MM.1S (cell line): ENCODE measurements around the gene USP32.
"Not testable (repeated sequence)": the region's sequence is repeated elsewhere in the genome, so short reads cannot be mapped to it uniquely, and the experiment has no call there.

Source experiments
- DNase-seq: peaks from one replicate; pipeline ENCODE4 v3.0.0-alpha.2; 2015
- H2AFZ ChIP-seq: fragments of 300-600 bp; sonication (generic); 2 replicates; pipeline ENCODE4 v1.6.0; 2016; ENCODE audit warnings: antibody characterized with exemption, low read length
- H3F3A ChIP-seq: fragments of 300-600 bp; sonication (generic); 2 replicates; pipeline ENCODE4 v1.6.1; 2016; ENCODE audit warnings: mild to moderate bottlenecking, antibody characterized with exemption, low read length, moderate library complexity, mixed read lengths; ENCODE audit not compliant: insufficient read depth
- H3K27ac ChIP-seq: fragments of 300-600 bp; sonication (generic); 2 replicates; pipeline ENCODE4 v1.5.1; 2016; ENCODE audit warnings: mild to moderate bottlenecking, low read length
- H3K27me3 ChIP-seq: fragments of 300-600 bp; sonication (generic); replicated peaks from 2 replicates; pipeline ENCODE4 v1.6.0; 2016; ENCODE audit warnings: low read length; ENCODE audit not compliant: insufficient read depth
- H3K36me3 ChIP-seq: fragments of 300-600 bp; sonication (generic); replicated peaks from 2 replicates; pipeline ENCODE4 v1.6.1; 2016; ENCODE audit warnings: mild to moderate bottlenecking, low read length, mixed read lengths; ENCODE audit not compliant: insufficient read depth
- H3K4me1 ChIP-seq: fragments of 300-600 bp; sonication (generic); 2 replicates; pipeline ENCODE4 v1.6.1; 2016; ENCODE audit warnings: low read length, mixed read lengths
- H3K4me2 ChIP-seq: fragments of 300-600 bp; sonication (generic); 2 replicates; pipeline ENCODE4 v1.6.0; 2016; ENCODE audit warnings: low read depth, low read length
- H3K4me3 ChIP-seq: fragments of 300-600 bp; sonication (generic); 2 replicates; pipeline ENCODE4 v1.5.1; 2016; ENCODE audit warnings: low read length, mixed read lengths
- H3K79me2 ChIP-seq: fragments of 300-600 bp; sonication (generic); 2 replicates; pipeline ENCODE4 v1.6.1; 2016; ENCODE audit warnings: mixed run types, low read length, mixed read lengths
- H3K9ac ChIP-seq: fragments of 300-600 bp; sonication (generic); 2 replicates; pipeline ENCODE4 v1.6.1; 2016; ENCODE audit warnings: low read length, mixed read lengths
- H3K9me2 ChIP-seq: fragments of 300-600 bp; sonication (generic); replicated peaks from 2 replicates; pipeline ENCODE4 v1.6.1; 2016; ENCODE audit warnings: mild to moderate bottlenecking, low read length, mixed read lengths; ENCODE audit not compliant: insufficient read depth
- H3K9me3 ChIP-seq: fragments of 300-600 bp; sonication (generic); replicated peaks from 2 replicates; pipeline ENCODE4 v1.6.1; 2016; ENCODE audit warnings: mild to moderate bottlenecking, low read length, mixed read lengths; ENCODE audit not compliant: insufficient read depth
- H4K20me1 ChIP-seq: fragments of 300-600 bp; sonication (generic); 2 replicates; pipeline ENCODE4 v1.6.1; 2016; ENCODE audit warnings: mild to moderate bottlenecking, low read length, moderate library complexity, mixed read lengths; ENCODE audit not compliant: insufficient read depth
- CTCF ChIP-seq: fragments of 300-600 bp; sonication (generic); IDR thresholded peaks from 2 replicates; pipeline ENCODE4 v1.5.1; 2016; ENCODE audit warnings: antibody characterized with exemption, low read length, mixed read lengths
- EZH2 ChIP-seq: fragments of 300-600 bp; sonication (generic); optimal IDR thresholded peaks from 2 replicates; pipeline ENCODE3; 2017; ENCODE audit warnings: low read depth, mild to moderate bottlenecking, antibody characterized with exemption, low read length, mixed read lengths
- EZH2phosphoT487 ChIP-seq: fragments of 300-600 bp; sonication (generic); IDR thresholded peaks from 2 replicates; pipeline ENCODE4 v1.6.1; 2018; ENCODE audit warnings: antibody characterized with exemption, low read length

The USP32 gene

GRCh38 chr17:60224064-60224463 lies 167.9 kb downstream of the USP32 start:
- no peak for DNase-seq
- no peaks in the 10 kb centered on the region for H3K27me3 ChIP-seq
- TF ChIP-seq CTCF = no peak
- no peak for TF ChIP-seq EZH2phosphoT487
- TF ChIP-seq EZH2 = no peak
- H4K20me1 ChIP-seq = no peaks in the 10 kb centered on the region
- no peak overlapping the region for H3K4me2 ChIP-seq
- H3K9me2 ChIP-seq = no peaks in the 10 kb centered on the region
- no peaks in the 10 kb centered on the region for H3K79me2 ChIP-seq
- no peaks in the 10 kb centered on the region for H3K4me1 ChIP-seq
- no peak overlapping the region for H3K9ac ChIP-seq
- H3K27ac ChIP-seq = no peak overlapping the region
- no peaks in the 10 kb centered on the region for H3K9me3 ChIP-seq
- no peaks in the 10 kb centered on the region for H3F3A ChIP-seq
- no peaks in the 10 kb centered on the region for H3K36me3 ChIP-seq
- no peak overlapping the region for H3K4me3 ChIP-seq
- no peak overlapping the region for H2AFZ ChIP-seq

- Histone ChIP-seq H2AFZ (no peak overlapping the region), H3K27me3 (no peaks in the 10 kb centered on the region), H3K9ac (no peak overlapping the region), H3K36me3 (no peaks in the 10 kb centered on the region), H3K4me1 (no peaks in the 10 kb centered on the region), H3F3A (no peaks in the 10 kb centered on the region), H4K20me1 (no peaks in the 10 kb centered on the region), H3K4me2 (no peak overlapping the region), H3K9me3 (no peaks in the 10 kb centered on the region), H3K27ac (no peak overlapping the region), H3K4me3 (no peak overlapping the region), H3K79me2 (no peaks in the 10 kb centered on the region), H3K9me2 (no peaks in the 10 kb centered on the region)
- DNase-seq = no peak
- TF ChIP-seq EZH2 (no peak), CTCF (no peak), EZH2phosphoT487 (no peak)
Measured at GRCh38 chr17:60223456-60223855, 168.5 kb downstream of the USP32 start.

GRCh38 chr17:60218774-60219173 lies 173.2 kb downstream of the USP32 start:
- not testable (repeated sequence) for H3K9me3 ChIP-seq, H3K4me2 ChIP-seq, H3K4me3 ChIP-seq, DNase-seq, H3K4me1 ChIP-seq, H3K9ac ChIP-seq, H3K27ac ChIP-seq, H2AFZ ChIP-seq, H3K9me2 ChIP-seq, H3K36me3 ChIP-seq, H4K20me1 ChIP-seq, H3K27me3 ChIP-seq, H3K79me2 ChIP-seq, H3F3A ChIP-seq

- not testable (repeated sequence) for H3K36me3 ChIP-seq, H3K4me2 ChIP-seq, H2AFZ ChIP-seq, H3K9me2 ChIP-seq, H3K9ac ChIP-seq, H4K20me1 ChIP-seq, H3K4me1 ChIP-seq, H3K4me3 ChIP-seq, H3K27ac ChIP-seq, H3K79me2 ChIP-seq, H3K9me3 ChIP-seq, H3K27me3 ChIP-seq, H3F3A ChIP-seq, DNase-seq
Measured at GRCh38 chr17:60215895-60216294, 176.0 kb downstream of the USP32 start.

- H3K79me2 ChIP-seq, H3F3A ChIP-seq, H3K27me3 ChIP-seq, H3K36me3 ChIP-seq, H3K4me1 ChIP-seq, H3K4me3 ChIP-seq, DNase-seq, H3K4me2 ChIP-seq, H4K20me1 ChIP-seq, H3K9me3 ChIP-seq, H3K9me2 ChIP-seq, H3K27ac ChIP-seq, H3K9ac ChIP-seq, H2AFZ ChIP-seq: not testable (repeated sequence)
Measured at GRCh38 chr17:60211282-60211681, 180.7 kb downstream of the USP32 start.

- H3K9me3 ChIP-seq, H3K9me2 ChIP-seq, H3K4me2 ChIP-seq, H3K27ac ChIP-seq, DNase-seq, H3K36me3 ChIP-seq, H3K27me3 ChIP-seq, H3K79me2 ChIP-seq, H3K4me3 ChIP-seq, H2AFZ ChIP-seq, H4K20me1 ChIP-seq, H3K4me1 ChIP-seq, H3K9ac ChIP-seq, H3F3A ChIP-seq: not testable (repeated sequence)
Measured at GRCh38 chr17:60208302-60208701, 183.6 kb downstream of the USP32 start.

- H3K9me2 ChIP-seq, H2AFZ ChIP-seq, H3K9me3 ChIP-seq, H3K4me2 ChIP-seq, H4K20me1 ChIP-seq, H3K27me3 ChIP-seq, DNase-seq, H3F3A ChIP-seq, H3K9ac ChIP-seq, H3K4me3 ChIP-seq, H3K4me1 ChIP-seq, H3K79me2 ChIP-seq, H3K27ac ChIP-seq, H3K36me3 ChIP-seq: not testable (repeated sequence)
Measured at GRCh38 chr17:60205782-60206181, 186.2 kb downstream of the USP32 start.
